Spleen (tissue), 11 donors: Measurements from ENCODE around the gene ZNF503. TPM values are rescaled to one million over a fixed set of nuclear protein-coding genes. Genes with fewer than 3 reads are reported as not detected.
A peak's percentile ranks its signal among the peaks of the same experiment; 100 is the strongest.

ENCODE experiments used
- DNase-seq: peaks from one replicate; pipeline ENCODE4 v3.0.0-alpha.2; 2020
- H3K27ac ChIP-seq, 8 donors: fragments of 200-600 bp; sonication (generic) in 7 of 8; 1 replicate in 4 of 8; 2 replicates in 4 of 8; pipeline versions ENCODE4 v1.5.0 to v1.8.0; 2016 to 2021; ENCODE audit warnings: inconsistent platforms in 4 of 8, mild to moderate bottlenecking in 4 of 8, moderate library complexity in 1 of 8
- H3K27me3 ChIP-seq, 7 donors: fragments of 200-600 bp; sonication (generic) in 6 of 7; replicated peaks in 1 of 7; 1 replicate in 4 of 7; 2 replicates in 3 of 7; pipeline versions ENCODE4 v1.5.0 to v1.8.0; 2016 to 2021; ENCODE audit warnings: inconsistent platforms in 3 of 7, mild to moderate bottlenecking in 1 of 7
- H3K36me3 ChIP-seq, 6 donors: fragments of 200-600 bp; sonication (generic) in 5 of 6; 1 replicate in 4 of 6; 2 replicates in 2 of 6; pipeline versions ENCODE4 v1.5.0 to v1.8.0; 2016 to 2021; ENCODE audit warnings: inconsistent platforms in 2 of 6
- H3K4me1 ChIP-seq, 6 donors: fragments of 200-600 bp; sonication (generic) in 5 of 6; 1 replicate in 3 of 6; 2 replicates in 3 of 6; pipeline versions ENCODE4 v1.5.0 to v1.8.0; 2016 to 2021; ENCODE audit warnings: inconsistent platforms in 3 of 6
- H3K4me3 ChIP-seq, 8 donors: fragments of 200-600 bp; sonication (generic) in 7 of 8; 1 replicate in 4 of 8; 2 replicates in 4 of 8; pipeline versions ENCODE4 v1.5.0 to v1.8.0; 2016 to 2021; ENCODE audit warnings: inconsistent platforms in 4 of 8, mild to moderate bottlenecking in 4 of 8, moderate library complexity in 2 of 8
- H3K9me3 ChIP-seq, 8 donors: fragments of 200-600 bp; sonication (generic) in 7 of 8; 1 replicate in 4 of 8; 2 replicates in 4 of 8; pipeline versions ENCODE4 v1.5.0 to v1.8.0; 2016 to 2021; ENCODE audit warnings: inconsistent platforms in 4 of 8
- POLR2A ChIP-seq, 3 donors: fragments of 450-650 bp; IDR thresholded peaks; one replicate each; pipeline ENCODE4 v1.5.1; 2017; ENCODE audit warnings: antibody characterized with exemption in 3 of 3, mild to moderate bottlenecking in 1 of 3
- POLR2AphosphoS5 ChIP-seq, 3 donors: sonication (generic); formaldehyde crosslinking; IDR thresholded peaks; one replicate each; pipeline ENCODE4 v1.5.1; 2017; ENCODE audit warnings: antibody characterized with exemption in 3 of 3
- WGBS, 5 donors: extraction: QIAGEN DNeasy Blood & Tissue Kit in 3 of 5; methylation state at CpG; one replicate each; pipeline versions ENCODE4 v1.1.5 to v1.1.7; 2013 to 2018; 5-methylcytosine and 5-hydroxymethylcytosine counted together
- intact Hi-C: fragments of 100-400 bp; cut with DNase I; formaldehyde crosslinking; loops from one replicate; pipeline ENCODE4 v1.15.0; 2023; ENCODE audit warnings: low total_unique reads
- polyA plus RNA-seq, 3 donors: library from polyadenylated mRNA; stranded (reverse); fragments of 200-250 nt; gene quantifications; one replicate each; pipeline ENCODE4 v1.2.1, GENCODE V29; 2013
- total RNA-seq, 7 donors: library from RNA; depleted of rRNA in 3 of 7; stranded (reverse); fragments of >200 nt in 3 of 7; fragmentation: NEBNext Ultra II Directional in 4 of 7; extraction: Animal tissue kit (Norgen Biotek cat#: 25700) in 4 of 7; gene quantifications; one replicate each; pipeline versions ENCODE4 v1.1.0 to v1.2.1, GENCODE V29; 2016 to 2021
- TF ChIP-seq, protein P1 (sequence below), 11 experiments: fragments of 200-600 bp in 7 of 11; fragments of 450-650 bp in 4 of 11; sonication (generic) in 4 of 11; IDR thresholded peaks in 8 of 11; conservative IDR thresholded peaks in 3 of 11; 1 replicate in 7 of 11; 2 replicates in 4 of 11; pipeline versions ENCODE4 v1.4.0 to v1.8.0; 2016 to 2021; ENCODE audit warnings: antibody characterized with exemption in 11 of 11, inconsistent platforms in 4 of 11, mild to moderate bottlenecking in 1 of 11
- donor health status: healthy with polysubstance abuse.
- donor health status: DM: no; HTN: no; CAD: no; lungs with moderate emphysema.
- donor health status: DM: no; HTN: no; CAD: no.
- donor health status: Bipolar disorder and iron deficiency.
- donor health status: healthy.
- donor health status: DM: no; HTN: no; CAD: no.
- donor health status: DM: yes; HTN: yes; CAD: no.

The ZNF503 gene
- total and polyA plus RNA-seq, 10 donors = 3.2 to 25.6 (median 9.3) TPM

DNA sequence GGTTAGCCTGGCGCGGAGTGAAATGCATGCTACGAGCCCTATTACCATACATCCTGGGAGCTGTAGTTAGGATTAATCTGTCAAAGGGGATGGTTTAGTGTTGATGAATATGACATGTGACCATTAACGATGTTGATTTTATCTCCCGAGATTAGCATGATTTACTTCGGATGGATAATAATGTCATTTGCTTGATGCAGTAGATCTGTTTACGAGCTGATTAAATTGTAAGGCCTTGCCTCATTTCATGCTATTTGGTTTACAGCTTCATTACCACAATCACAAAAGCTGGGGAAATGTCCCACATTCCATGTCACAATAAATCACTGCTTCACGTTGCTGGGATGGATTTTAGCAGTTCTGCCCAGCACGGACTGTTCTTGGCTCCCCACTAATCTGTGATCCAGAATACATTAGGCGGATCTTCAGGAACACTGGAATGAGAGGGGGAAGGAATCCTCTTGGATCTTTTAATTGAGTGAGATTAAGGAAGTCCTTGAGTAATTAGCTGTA lies 22.3 kb downstream of the ZNF503 start:
- Histone ChIP-seq H3K27me3 (peaks cover 0 to 11% (median 0%) of the 10 kb centered on the region in 7 donors), H3K36me3 (no peaks in the 10 kb centered on the region), H3K27ac (peak overlapping the region in 4 of 8 donors; percentile 8 to 61 (median 52)), H3K4me1 (peaks cover 0 to 33% (median 6%) of the 10 kb centered on the region in 6 donors), H3K4me3 (no peak overlapping the region), H3K9me3 (no peaks in the 10 kb centered on the region)
- TF ChIP-seq, protein P1, sequence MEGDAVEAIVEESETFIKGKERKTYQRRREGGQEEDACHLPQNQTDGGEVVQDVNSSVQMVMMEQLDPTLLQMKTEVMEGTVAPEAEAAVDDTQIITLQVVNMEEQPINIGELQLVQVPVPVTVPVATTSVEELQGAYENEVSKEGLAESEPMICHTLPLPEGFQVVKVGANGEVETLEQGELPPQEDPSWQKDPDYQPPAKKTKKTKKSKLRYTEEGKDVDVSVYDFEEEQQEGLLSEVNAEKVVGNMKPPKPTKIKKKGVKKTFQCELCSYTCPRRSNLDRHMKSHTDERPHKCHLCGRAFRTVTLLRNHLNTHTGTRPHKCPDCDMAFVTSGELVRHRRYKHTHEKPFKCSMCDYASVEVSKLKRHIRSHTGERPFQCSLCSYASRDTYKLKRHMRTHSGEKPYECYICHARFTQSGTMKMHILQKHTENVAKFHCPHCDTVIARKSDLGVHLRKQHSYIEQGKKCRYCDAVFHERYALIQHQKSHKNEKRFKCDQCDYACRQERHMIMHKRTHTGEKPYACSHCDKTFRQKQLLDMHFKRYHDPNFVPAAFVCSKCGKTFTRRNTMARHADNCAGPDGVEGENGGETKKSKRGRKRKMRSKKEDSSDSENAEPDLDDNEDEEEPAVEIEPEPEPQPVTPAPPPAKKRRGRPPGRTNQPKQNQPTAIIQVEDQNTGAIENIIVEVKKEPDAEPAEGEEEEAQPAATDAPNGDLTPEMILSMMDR (IDR thresholded peaks at IDR 0.05 in 8 of 11, conservative IDR thresholded peaks at IDR 0.05 in 3 of 11) = no peak
- TF ChIP-seq POLR2A (IDR thresholded peaks at IDR 0.05) = no peak
- peak in 1 of 3 donors; percentile 47 for TF ChIP-seq POLR2AphosphoS5 (IDR thresholded peaks at IDR 0.05)
- 69 to 83% (median 79%) methylated on average over 10 of the region's 10 CpGs for WGBS, 5 donors
- intact Hi-C loops = no loop called here
- no peak for DNase-seq

GRCh38 chr10:75378379-75378778 lies 23.2 kb downstream of the ZNF503 start:
- Histone ChIP-seq H3K36me3 (no peaks in the 10 kb centered on the region), H3K9me3 (no peaks in the 10 kb centered on the region), H3K27me3 (peaks cover 0 to 6% (median 0%) of the 10 kb centered on the region in 7 donors), H3K4me1 (peaks cover 0 to 33% (median 6%) of the 10 kb centered on the region in 6 donors), H3K4me3 (no peak overlapping the region), H3K27ac (peak overlapping the region in 3 of 8 donors; percentile 46 to 51 (median 50))
- DNase-seq = no peak
- intact Hi-C loops = no loop called here
- WGBS, 5 donors = 67 to 79% (median 76%) methylated on average over 2 of the region's 2 CpGs
- TF ChIP-seq, protein P1 (IDR thresholded peaks at IDR 0.05 in 8 of 11, conservative IDR thresholded peaks at IDR 0.05 in 3 of 11) = no peak
- TF ChIP-seq POLR2A (IDR thresholded peaks at IDR 0.05) (no peak), POLR2AphosphoS5 (IDR thresholded peaks at IDR 0.05) (no peak)

DNA sequence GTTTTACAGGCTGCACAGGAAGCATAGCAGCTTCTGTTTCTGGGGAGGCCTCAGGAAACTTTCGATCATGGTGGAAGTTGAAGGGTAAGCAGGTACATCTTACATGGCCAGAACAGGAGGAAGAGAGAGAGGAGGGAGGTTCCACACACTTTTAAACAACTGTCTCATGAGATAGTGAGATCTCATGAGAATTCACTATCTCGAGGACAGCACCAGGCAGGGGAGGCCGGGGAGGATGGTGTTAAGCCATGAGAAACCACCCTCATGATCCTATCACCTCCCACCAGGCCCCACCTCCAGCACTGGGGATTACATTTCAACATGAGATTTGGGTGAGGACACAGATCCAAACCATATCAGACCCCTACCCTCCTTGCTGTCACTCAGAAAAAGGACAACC lies 23.7 kb downstream of the ZNF503 start:
- no peaks in the 10 kb centered on the region for H3K36me3 ChIP-seq
- peaks cover 0 to 33% (median 6%) of the 10 kb centered on the region in 6 donors for H3K4me1 ChIP-seq
- TF ChIP-seq, protein P1 (IDR thresholded peaks at IDR 0.05 in 8 of 11, conservative IDR thresholded peaks at IDR 0.05 in 3 of 11) = no peak
- TF ChIP-seq POLR2AphosphoS5 (IDR thresholded peaks at IDR 0.05) (no peak), POLR2A (IDR thresholded peaks at IDR 0.05) (no peak)
- H3K4me3 ChIP-seq = no peak overlapping the region
- WGBS, 5 donors = 61 to 92% (median 89%) methylated on average over 3 of the region's 3 CpGs
- H3K27ac ChIP-seq = peak overlapping the region in 2 of 8 donors; percentile 50 to 51
- no peak for DNase-seq
- no peaks in the 10 kb centered on the region for H3K9me3 ChIP-seq
- H3K27me3 ChIP-seq = peaks cover 0 to under 1% (median 0%) of the 10 kb centered on the region in 7 donors
- intact Hi-C loops = no loop called here

DNA sequence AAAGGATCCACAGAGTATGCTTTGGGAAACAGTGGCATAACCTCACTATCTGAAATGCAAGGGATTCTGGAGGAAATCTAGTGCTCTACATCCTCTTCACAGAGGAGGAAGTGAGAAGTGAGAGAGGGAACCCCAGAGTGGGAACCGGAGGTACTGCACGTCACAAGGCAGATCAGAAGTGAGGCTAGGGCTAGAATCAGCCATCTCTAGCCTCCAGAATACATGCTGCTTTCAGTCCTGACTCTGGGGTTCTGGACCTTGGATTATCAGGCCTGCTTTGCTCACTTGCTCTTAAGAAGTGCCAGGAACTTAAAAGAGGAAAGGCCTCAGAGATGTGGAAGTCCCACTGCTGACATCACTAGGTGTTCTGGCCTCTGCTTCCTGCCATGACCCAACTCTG lies 25.7 kb downstream of the ZNF503 start:
- H3K27me3 ChIP-seq = no peaks in the 10 kb centered on the region
- no peak for DNase-seq
- H3K4me3 ChIP-seq = no peak overlapping the region
- TF ChIP-seq, protein P1 (IDR thresholded peaks at IDR 0.05 in 8 of 11, conservative IDR thresholded peaks at IDR 0.05 in 3 of 11) = no peak
- TF ChIP-seq POLR2AphosphoS5 (IDR thresholded peaks at IDR 0.05) = peak in 1 of 3 donors; percentile 39
- H3K27ac ChIP-seq = peak overlapping the region in 4 of 8 donors; percentile 28 to 74 (median 64)
- H3K4me1 ChIP-seq = peaks cover 0 to 32% (median 6%) of the 10 kb centered on the region in 6 donors
- WGBS, 5 donors = 24 to 53% (median 29%) methylated on average over 2 of the region's 2 CpGs
- no peaks in the 10 kb centered on the region for H3K9me3 ChIP-seq
- intact Hi-C loops = no loop called here
- no peaks in the 10 kb centered on the region for H3K36me3 ChIP-seq
